Breast epithelium (tissue), 3 donors: Measurements from ENCODE around the gene KRT15.

Experiments used
- CTCF ChIP-seq, 3 donors: fragments of 450-650 bp; IDR thresholded peaks; one replicate each; pipeline ENCODE4 v1.5.1; 2016 to 2017; ENCODE audit warnings: antibody characterized with exemption in 3 of 3, mild to moderate bottlenecking in 3 of 3, moderate library complexity in 3 of 3
- POLR2A ChIP-seq: fragments of 450-650 bp; IDR thresholded peaks from one replicate; pipeline ENCODE4 v1.6.1; 2016; ENCODE audit warnings: antibody characterized with exemption, mild to moderate bottlenecking, moderate library complexity
- POLR2AphosphoS5 ChIP-seq, 3 donors: sonication (generic); formaldehyde crosslinking; IDR thresholded peaks; one replicate each; pipeline ENCODE4 v1.6.1; 2017; ENCODE audit warnings: antibody characterized with exemption in 3 of 3

DNA sequence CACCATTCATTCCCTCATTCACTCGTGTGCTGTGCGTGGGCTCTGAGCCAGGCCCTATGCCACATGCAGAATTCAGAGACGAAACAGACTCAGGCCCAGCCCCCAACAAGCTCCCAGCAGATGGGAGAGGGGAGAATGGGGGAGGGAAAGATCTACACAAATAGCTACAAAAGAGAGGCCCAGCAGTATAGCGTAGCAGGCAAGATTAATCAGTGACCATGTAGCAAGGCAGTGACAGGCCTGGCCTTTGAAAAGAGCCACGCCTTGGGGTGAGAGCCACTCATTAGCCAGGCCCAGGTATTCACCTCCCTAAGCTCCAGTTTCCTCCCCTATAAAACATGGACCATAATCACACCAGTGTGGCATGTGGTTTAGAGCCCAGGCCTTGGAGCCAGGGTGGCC lies 25.8 kb upstream of the KRT15 start:
- TF ChIP-seq CTCF (IDR thresholded peaks at IDR 0.05), result no peak
- no peak for TF ChIP-seq POLR2AphosphoS5 (IDR thresholded peaks at IDR 0.05)
- no peak for TF ChIP-seq POLR2A
